ENCODE data around the gene FLT1. TPM values are rescaled to one million over a fixed set of nuclear protein-coding genes. Genes with fewer than 3 reads are reported as not detected.
A peak's percentile ranks its signal among the peaks of the same experiment; 100 is the strongest.

The FLT1 gene
- total and polyA plus RNA-seq, 2 donors, result 4.3 to 5.5 TPM

DNA sequence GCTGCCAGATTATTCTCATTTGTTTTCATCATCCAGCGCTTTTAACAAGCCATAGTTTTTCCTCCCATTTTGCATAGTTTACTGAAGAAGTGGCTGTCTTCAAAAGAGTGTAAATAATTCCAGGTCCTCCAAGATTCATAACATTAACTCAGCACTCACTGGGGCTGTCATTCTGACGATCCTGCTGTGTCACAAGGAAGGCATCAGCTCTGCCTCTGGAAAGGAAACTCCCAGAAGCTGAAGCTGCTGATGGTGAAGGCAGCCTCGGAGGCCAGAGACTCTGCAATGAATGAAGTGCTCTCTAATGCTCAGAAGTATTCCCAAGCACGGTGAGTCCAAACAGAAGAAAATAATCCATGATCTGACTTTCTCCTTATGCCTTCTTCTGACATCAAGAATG is 60.0 kb downstream of the FLT1 start:
- Histone ChIP-seq H3K27me3 (ENCODE audit: control insufficient read depth in 2 of 2, insufficient read depth in 1 of 2, low read length in 1 of 2) (no peaks in the 10 kb centered on the region), H3K4me1 (ENCODE audit: control insufficient read depth in 2 of 2, insufficient read depth in 2 of 2, low read length in 2 of 2) (no peaks in the 10 kb centered on the region), H3K27ac (ENCODE audit: low read depth in 1 of 2, low read length in 1 of 2) (no peak overlapping the region), H3K9me3 (ENCODE audit: control insufficient read depth in 2 of 2, insufficient read depth in 1 of 2, low read length in 1 of 2) (no peaks in the 10 kb centered on the region), H3K36me3 (ENCODE audit: control insufficient read depth in 2 of 2, insufficient read depth in 2 of 2, low read length in 1 of 2) (no peaks in the 10 kb centered on the region), H3K4me3 (ENCODE audit: low read length in 2 of 2) (no peak overlapping the region)
- 80% methylated on average over 4 of the region's 4 CpGs for WGBS
- DNase-seq (ENCODE audit: low read depth in 6 of 9, low spot score in 9 of 9), result no peak

DNA sequence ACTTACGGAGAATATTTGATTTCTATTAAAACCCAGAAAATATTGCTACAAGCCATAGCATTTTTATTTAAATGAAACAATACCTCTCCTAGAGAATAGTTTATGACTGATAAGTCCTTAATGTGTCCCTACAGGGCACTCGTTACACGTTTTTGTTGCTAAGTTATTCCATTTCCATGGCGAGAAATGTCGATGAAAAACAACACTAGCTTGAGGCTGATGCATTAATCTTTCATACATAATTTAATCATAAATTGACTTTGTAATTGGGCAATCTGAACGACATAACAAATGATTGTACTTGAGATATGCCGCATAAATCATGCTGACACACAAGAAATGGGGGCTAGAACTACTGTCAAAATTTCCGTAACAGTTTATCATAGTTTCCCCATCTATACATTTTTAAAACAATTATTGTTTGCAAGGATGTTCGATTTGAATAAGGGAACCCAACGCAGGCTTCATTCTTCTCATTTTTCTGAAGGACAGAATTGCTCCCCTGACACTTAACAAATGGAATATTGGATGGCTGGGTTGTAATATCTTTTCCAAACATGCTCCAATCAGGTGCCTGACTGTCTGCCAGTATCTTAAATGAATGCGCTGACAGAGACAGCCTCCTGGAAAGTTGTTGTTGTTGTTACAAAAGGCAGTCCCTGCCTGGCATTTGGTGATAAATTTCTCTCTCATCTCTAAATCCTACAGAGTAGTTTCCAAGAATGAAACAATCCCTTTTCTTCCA is 61.9 kb downstream of the FLT1 start:
- Histone ChIP-seq H3K4me3 (ENCODE audit: low read length in 2 of 2) (no peak overlapping the region), H3K4me1 (ENCODE audit: control insufficient read depth in 2 of 2, insufficient read depth in 2 of 2, low read length in 2 of 2) (no peaks in the 10 kb centered on the region), H3K36me3 (ENCODE audit: control insufficient read depth in 2 of 2, insufficient read depth in 2 of 2, low read length in 1 of 2) (no peaks in the 10 kb centered on the region), H3K27me3 (ENCODE audit: control insufficient read depth in 2 of 2, insufficient read depth in 1 of 2, low read length in 1 of 2) (no peaks in the 10 kb centered on the region), H3K27ac (ENCODE audit: low read depth in 1 of 2, low read length in 1 of 2) (no peak overlapping the region), H3K9me3 (ENCODE audit: control insufficient read depth in 2 of 2, insufficient read depth in 1 of 2, low read length in 1 of 2) (no peaks in the 10 kb centered on the region)
- 95% methylated on average over 11 of the region's 11 CpGs for WGBS
- no peak for DNase-seq (ENCODE audit: low read depth in 6 of 9, low spot score in 9 of 9)

DNA sequence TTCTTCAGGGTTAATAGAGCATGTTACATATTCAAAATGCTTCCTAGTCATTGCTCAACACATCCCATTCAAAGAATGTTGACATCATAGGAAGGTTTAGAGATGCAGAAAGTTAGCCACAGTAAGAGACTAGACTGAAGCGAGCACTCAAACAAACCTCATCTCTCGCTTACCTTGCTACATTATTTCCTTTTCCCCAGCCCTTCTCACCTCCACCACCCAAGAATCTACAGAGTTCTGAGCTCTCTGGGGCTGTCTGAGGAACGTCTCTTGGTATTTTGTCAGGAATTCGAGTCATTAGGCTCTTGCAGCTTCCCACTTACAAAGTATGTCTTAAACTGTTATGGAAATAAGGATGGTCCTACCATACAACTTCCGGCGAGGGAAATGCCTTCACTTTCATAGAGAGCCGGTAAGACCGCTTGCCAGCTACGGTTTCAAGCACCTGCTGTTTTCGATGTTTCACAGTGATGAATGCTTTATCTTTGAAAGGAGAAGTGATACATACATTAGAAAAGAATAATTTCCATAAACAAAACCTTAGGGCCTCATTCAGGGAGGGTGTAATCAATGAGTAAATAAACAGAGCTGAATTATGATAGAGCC is 65.1 kb downstream of the FLT1 start:
- WGBS, result 90% methylated on average over 10 of the region's 10 CpGs
- H3K4me3 ChIP-seq (ENCODE audit: low read length in 2 of 2), result no peak overlapping the region
- H3K27me3 ChIP-seq (ENCODE audit: control insufficient read depth in 2 of 2, insufficient read depth in 1 of 2, low read length in 1 of 2), result no peaks in the 10 kb centered on the region
- no peaks in the 10 kb centered on the region for H3K4me1 ChIP-seq (ENCODE audit: control insufficient read depth in 2 of 2, insufficient read depth in 2 of 2, low read length in 2 of 2)
- H3K36me3 ChIP-seq (ENCODE audit: control insufficient read depth in 2 of 2, insufficient read depth in 2 of 2, low read length in 1 of 2), result no peaks in the 10 kb centered on the region
- no peaks in the 10 kb centered on the region for H3K9me3 ChIP-seq (ENCODE audit: control insufficient read depth in 2 of 2, insufficient read depth in 1 of 2, low read length in 1 of 2)
- DNase-seq (ENCODE audit: low read depth in 6 of 9, low spot score in 9 of 9), result no peak
- no peak overlapping the region for H3K27ac ChIP-seq (ENCODE audit: low read depth in 1 of 2, low read length in 1 of 2)

DNA sequence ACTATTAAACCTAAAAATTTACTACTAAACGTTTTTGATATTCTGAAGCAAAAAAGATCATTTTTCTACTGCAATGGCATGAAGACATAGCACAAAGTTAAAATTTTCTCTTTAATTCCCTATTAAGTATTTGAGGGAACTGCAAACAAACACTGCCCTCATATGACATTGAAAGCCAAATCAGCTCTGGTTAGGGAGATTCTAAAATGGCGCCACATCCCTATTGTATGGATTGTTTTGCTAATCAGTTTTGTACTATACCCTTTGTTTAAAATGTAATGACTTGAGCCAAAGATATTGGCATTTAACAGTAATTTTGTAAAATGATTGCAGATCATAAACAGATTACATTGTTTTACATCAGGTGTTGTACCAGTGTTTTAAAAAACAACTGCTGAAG is 65.8 kb downstream of the FLT1 start:
- no peak for DNase-seq (ENCODE audit: low read depth in 6 of 9, low spot score in 9 of 9)
- H3K9me3 ChIP-seq (ENCODE audit: control insufficient read depth in 2 of 2, insufficient read depth in 1 of 2, low read length in 1 of 2), result no peaks in the 10 kb centered on the region
- no peaks in the 10 kb centered on the region for H3K36me3 ChIP-seq (ENCODE audit: control insufficient read depth in 2 of 2, insufficient read depth in 2 of 2, low read length in 1 of 2)
- no peaks in the 10 kb centered on the region for H3K4me1 ChIP-seq (ENCODE audit: control insufficient read depth in 2 of 2, insufficient read depth in 2 of 2, low read length in 2 of 2)
- H3K27me3 ChIP-seq (ENCODE audit: control insufficient read depth in 2 of 2, insufficient read depth in 1 of 2, low read length in 1 of 2), result no peaks in the 10 kb centered on the region
- 75% methylated on average over 2 of the region's 2 CpGs for WGBS
- no peak overlapping the region for H3K27ac ChIP-seq (ENCODE audit: low read depth in 1 of 2, low read length in 1 of 2)
- H3K4me3 ChIP-seq (ENCODE audit: low read length in 2 of 2), result no peak overlapping the region

DNA sequence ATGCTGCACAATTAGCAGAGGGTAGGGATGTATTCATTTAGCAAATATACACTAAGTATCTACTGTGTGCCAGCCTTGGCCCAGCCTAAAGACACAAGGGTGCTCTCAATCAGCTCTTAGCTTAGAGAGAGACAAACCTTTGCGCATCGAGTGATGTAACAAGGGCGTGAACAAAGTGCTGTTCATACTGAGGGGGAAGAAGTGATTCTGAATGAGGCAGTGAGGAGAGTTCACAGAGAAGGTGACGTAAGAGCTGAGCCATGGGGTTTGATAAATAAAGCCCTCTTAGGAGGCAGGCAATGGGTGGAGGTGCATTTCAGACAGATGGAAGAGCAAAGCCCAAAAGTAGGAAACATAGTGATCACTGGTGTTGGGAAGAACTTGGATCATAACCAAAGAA is 68.5 kb downstream of the FLT1 start:
- Histone ChIP-seq H3K27me3 (ENCODE audit: control insufficient read depth in 2 of 2, insufficient read depth in 1 of 2, low read length in 1 of 2) (no peaks in the 10 kb centered on the region), H3K4me3 (ENCODE audit: low read length in 2 of 2) (no peak overlapping the region), H3K27ac (ENCODE audit: low read depth in 1 of 2, low read length in 1 of 2) (no peak overlapping the region), H3K9me3 (ENCODE audit: control insufficient read depth in 2 of 2, insufficient read depth in 1 of 2, low read length in 1 of 2) (no peaks in the 10 kb centered on the region), H3K4me1 (ENCODE audit: control insufficient read depth in 2 of 2, insufficient read depth in 2 of 2, low read length in 2 of 2) (peaks cover 0 to 3% of the 10 kb centered on the region in 2 donors), H3K36me3 (ENCODE audit: control insufficient read depth in 2 of 2, insufficient read depth in 2 of 2, low read length in 1 of 2) (no peaks in the 10 kb centered on the region)
- 98% methylated on average over 4 of the region's 4 CpGs for WGBS
- no peak for DNase-seq (ENCODE audit: low read depth in 6 of 9, low spot score in 9 of 9)

DNA sequence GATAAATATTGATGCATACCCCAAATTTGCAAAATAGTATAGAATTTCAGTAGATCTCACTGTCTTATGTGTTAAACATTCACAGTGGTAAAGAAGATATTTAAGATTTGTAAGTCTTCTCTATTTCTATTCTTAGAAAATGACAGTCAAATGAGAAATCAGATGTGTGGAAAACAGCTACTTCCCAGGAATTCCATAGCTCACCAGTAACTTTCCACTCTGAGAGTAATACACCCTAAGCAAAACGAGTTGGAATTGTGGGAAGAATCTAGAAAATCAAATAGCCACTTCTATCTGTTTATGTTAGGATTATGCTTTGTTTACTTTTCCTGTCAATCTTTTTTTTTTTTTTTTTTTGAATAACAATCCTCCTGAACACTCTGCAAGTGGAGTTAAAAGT is 69.1 kb downstream of the FLT1 start:
- Histone ChIP-seq H3K27ac (ENCODE audit: low read depth in 1 of 2, low read length in 1 of 2) (no peak overlapping the region), H3K4me3 (ENCODE audit: low read length in 2 of 2) (no peak overlapping the region), H3K27me3 (ENCODE audit: control insufficient read depth in 2 of 2, insufficient read depth in 1 of 2, low read length in 1 of 2) (no peaks in the 10 kb centered on the region), H3K36me3 (ENCODE audit: control insufficient read depth in 2 of 2, insufficient read depth in 2 of 2, low read length in 1 of 2) (no peaks in the 10 kb centered on the region), H3K4me1 (ENCODE audit: control insufficient read depth in 2 of 2, insufficient read depth in 2 of 2, low read length in 2 of 2) (peaks cover 0 to 3% of the 10 kb centered on the region in 2 donors), H3K9me3 (ENCODE audit: control insufficient read depth in 2 of 2, insufficient read depth in 1 of 2, low read length in 1 of 2) (no peaks in the 10 kb centered on the region)
- DNase-seq (ENCODE audit: low read depth in 6 of 9, low spot score in 9 of 9), result no peak
- 85% methylated on average over 1 of the region's 1 CpG for WGBS

DNA sequence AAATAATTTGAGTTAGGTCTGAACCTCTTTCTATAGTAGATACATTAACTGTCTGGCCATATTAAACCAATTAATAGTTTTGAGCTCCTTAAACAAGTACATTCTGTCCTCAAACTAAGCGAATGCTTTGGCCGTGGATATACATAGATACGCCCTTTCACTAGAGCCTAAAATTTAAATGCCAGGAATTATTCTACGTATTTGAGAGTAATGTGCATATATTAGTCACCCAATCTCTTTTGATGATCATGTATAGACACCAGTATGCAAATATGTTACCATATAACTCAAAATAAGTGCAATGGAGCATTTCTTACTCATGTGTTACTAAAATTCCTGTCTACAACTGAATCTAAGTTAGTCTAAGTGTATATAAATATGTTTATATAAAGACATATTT is 70.4 kb downstream of the FLT1 start:
- Histone ChIP-seq H3K27ac (ENCODE audit: low read depth in 1 of 2, low read length in 1 of 2) (no peak overlapping the region), H3K9me3 (ENCODE audit: control insufficient read depth in 2 of 2, insufficient read depth in 1 of 2, low read length in 1 of 2) (no peaks in the 10 kb centered on the region), H3K4me1 (ENCODE audit: control insufficient read depth in 2 of 2, insufficient read depth in 2 of 2, low read length in 2 of 2) (peaks cover 0 to 3% of the 10 kb centered on the region in 2 donors), H3K36me3 (ENCODE audit: control insufficient read depth in 2 of 2, insufficient read depth in 2 of 2, low read length in 1 of 2) (no peaks in the 10 kb centered on the region), H3K27me3 (ENCODE audit: control insufficient read depth in 2 of 2, insufficient read depth in 1 of 2, low read length in 1 of 2) (no peaks in the 10 kb centered on the region), H3K4me3 (ENCODE audit: low read length in 2 of 2) (no peak overlapping the region)
- DNase-seq (ENCODE audit: low read depth in 6 of 9, low spot score in 9 of 9), result no peak
- WGBS, result 98% methylated on average over 4 of the region's 4 CpGs

DNA sequence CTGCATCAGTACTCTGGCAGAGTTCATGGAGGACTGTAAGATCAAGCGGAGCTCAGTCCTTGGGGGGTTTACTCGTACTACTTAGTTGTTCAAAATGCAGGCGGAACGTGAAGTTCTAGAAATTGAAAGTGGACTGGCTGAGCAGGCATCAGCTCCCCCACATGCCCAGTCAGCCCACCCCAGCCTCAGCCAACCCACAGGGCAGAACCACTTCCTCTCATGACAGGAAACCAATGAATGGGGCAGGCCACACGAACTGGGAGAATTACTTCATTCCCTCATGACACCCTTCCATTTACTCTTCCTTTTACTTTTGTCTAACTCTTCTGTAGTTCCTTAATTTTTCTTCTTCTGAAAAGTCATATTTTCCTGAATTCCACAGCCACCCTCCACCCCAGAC is 71.9 kb downstream of the FLT1 start:
- 20% methylated on average over 5 of the region's 5 CpGs for WGBS
- H3K9me3 ChIP-seq (ENCODE audit: control insufficient read depth in 2 of 2, insufficient read depth in 1 of 2, low read length in 1 of 2), result no peaks in the 10 kb centered on the region
- H3K27ac ChIP-seq (ENCODE audit: low read depth in 1 of 2, low read length in 1 of 2), result no peak overlapping the region
- H3K27me3 ChIP-seq (ENCODE audit: control insufficient read depth in 2 of 2, insufficient read depth in 1 of 2, low read length in 1 of 2), result no peaks in the 10 kb centered on the region
- peak in 2 of 9 donors; percentile 19 to 45 for DNase-seq (ENCODE audit: low read depth in 6 of 9, low spot score in 9 of 9)
- H3K4me3 ChIP-seq (ENCODE audit: low read length in 2 of 2), result no peak overlapping the region
- H3K4me1 ChIP-seq (ENCODE audit: control insufficient read depth in 2 of 2, insufficient read depth in 2 of 2, low read length in 2 of 2), result peaks cover 0 to 3% of the 10 kb centered on the region in 2 donors
- no peaks in the 10 kb centered on the region for H3K36me3 ChIP-seq (ENCODE audit: control insufficient read depth in 2 of 2, insufficient read depth in 2 of 2, low read length in 1 of 2)

DNA sequence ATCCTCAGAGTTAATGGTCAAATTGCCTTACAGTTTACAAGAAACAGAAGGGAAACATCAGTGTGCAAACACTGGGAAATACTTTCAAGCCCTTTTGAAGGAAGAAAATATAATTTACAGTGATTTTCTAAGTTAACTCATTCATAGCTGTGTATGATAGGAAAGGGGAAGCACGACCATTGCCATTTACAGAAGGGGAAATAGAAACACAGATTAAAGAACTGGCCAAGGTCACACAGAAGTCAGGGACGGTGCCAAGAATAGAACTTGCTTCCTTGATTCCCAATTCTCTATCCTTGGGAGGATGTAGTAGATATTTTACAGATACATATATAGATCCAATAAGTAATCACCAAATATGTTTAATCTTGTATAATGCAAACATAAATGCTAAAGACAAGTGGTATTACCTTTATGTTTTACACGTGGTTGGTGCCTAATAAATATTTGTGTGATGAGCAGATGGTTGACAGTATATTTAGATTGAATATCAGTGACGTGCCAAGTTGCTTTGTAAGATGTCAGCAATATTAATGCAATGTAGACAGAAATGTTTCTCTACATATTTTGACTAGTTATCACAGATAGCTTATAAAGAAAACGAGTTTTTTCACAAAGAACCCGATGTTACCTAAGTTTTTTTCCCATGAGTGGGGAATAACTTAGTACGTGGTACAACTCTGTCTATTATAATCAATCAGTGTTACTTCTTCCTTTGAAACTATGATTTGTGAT is 73.1 kb downstream of the FLT1 start:
- H3K4me3 ChIP-seq (ENCODE audit: low read length in 2 of 2), result no peak overlapping the region
- no peaks in the 10 kb centered on the region for H3K9me3 ChIP-seq (ENCODE audit: control insufficient read depth in 2 of 2, insufficient read depth in 1 of 2, low read length in 1 of 2)
- peaks cover 0 to 3% of the 10 kb centered on the region in 2 donors for H3K4me1 ChIP-seq (ENCODE audit: control insufficient read depth in 2 of 2, insufficient read depth in 2 of 2, low read length in 2 of 2)
- WGBS, result 83% methylated on average over 7 of the region's 7 CpGs
- no peak overlapping the region for H3K27ac ChIP-seq (ENCODE audit: low read depth in 1 of 2, low read length in 1 of 2)
- DNase-seq (ENCODE audit: low read depth in 6 of 9, low spot score in 9 of 9), result no peak
- no peaks in the 10 kb centered on the region for H3K36me3 ChIP-seq (ENCODE audit: control insufficient read depth in 2 of 2, insufficient read depth in 2 of 2, low read length in 1 of 2)
- H3K27me3 ChIP-seq (ENCODE audit: control insufficient read depth in 2 of 2, insufficient read depth in 1 of 2, low read length in 1 of 2), result no peaks in the 10 kb centered on the region
